HG03045 (cell line): ENCODE results near the gene UNC5B.

Experiments
- ATAC-seq: cut with Tn5 transposase; IDR thresholded peaks from one replicate; pipeline ENCODE4 v1.9.1; 2021; ENCODE audit warnings: mild to moderate bottlenecking, moderate library complexity; ENCODE audit not compliant: unreplicated experiment

Gene UNC5B

DNA sequence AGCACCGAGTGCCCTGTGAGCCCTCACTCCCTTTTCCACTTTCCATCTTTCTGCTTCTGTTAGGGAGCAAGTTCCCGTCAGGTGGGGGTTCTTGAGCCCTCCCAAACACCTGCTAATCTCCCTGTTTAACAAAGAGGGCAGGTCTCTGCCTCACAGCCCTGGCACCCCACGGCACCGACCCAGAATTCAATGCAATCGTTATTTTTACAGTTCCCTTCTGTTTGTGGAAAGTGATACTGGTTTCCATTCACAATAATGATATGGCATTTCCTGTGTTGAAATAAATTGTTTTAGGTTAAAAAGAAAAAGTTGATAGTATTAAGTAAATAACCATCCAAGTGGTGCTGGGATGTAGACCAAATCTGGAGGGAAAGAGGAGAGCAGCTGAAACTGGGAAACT, 67.8 kb downstream of the UNC5B start:
- ATAC-seq, result no peak

DNA sequence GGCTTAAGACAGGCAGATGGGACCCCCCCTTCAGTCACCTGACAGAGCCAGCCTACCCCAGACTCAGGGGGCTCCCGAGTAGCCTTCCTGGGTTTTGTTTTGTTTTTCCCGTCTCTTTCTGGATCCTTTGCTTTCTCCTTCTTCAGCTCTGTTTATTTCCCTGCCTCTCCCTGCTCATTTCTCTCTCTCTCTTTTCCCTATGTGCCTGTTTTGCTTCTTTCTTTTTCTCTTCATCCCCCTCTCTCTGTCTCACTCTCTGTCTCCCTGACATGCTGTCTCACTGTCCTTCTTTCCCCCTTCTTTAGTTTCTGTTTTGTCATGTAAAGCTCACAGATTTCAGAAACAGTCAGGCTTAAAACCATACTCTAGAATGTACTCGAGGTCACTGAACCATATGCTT, 68.5 kb downstream of the UNC5B start:
- ATAC-seq, result no peak

- ATAC-seq, result no peak
These were observed 69.4 kb downstream of the UNC5B start for GRCh38 chr10:71281646-71282322.

GRCh38 chr10:71282323-71282680, 69.9 kb downstream of the UNC5B start:
- ATAC-seq, result no peak

- ATAC-seq, result no peak
These were observed 71.0 kb downstream of the UNC5B start for GRCh38 chr10:71283410-71283809.

DNA sequence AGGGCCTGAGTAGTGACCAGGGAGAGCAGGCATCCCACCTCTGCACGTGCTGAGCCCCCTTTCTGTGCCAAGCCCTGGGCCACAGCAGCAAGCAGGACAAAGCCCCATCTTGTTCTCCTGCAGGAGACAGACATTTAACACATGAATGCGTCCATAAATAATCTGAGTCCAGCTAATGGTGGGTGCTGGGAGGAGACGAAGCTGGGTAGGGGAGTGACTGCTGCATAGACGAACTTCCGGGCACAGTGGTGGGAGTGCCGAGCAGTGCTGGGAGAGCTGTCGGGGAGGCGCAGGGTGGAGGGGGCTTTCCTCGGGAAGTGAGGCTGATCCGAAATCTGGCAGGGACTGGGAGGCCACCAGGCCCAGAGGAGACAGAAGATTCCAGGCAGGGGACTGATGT, 71.5 kb downstream of the UNC5B start:
- ATAC-seq, result no peak

GRCh38 chr10:71284544-71285179, 72.3 kb downstream of the UNC5B start:
- no peak for ATAC-seq

- no peak for ATAC-seq
These were observed 72.8 kb downstream of the UNC5B start for GRCh38 chr10:71285180-71285545.

DNA sequence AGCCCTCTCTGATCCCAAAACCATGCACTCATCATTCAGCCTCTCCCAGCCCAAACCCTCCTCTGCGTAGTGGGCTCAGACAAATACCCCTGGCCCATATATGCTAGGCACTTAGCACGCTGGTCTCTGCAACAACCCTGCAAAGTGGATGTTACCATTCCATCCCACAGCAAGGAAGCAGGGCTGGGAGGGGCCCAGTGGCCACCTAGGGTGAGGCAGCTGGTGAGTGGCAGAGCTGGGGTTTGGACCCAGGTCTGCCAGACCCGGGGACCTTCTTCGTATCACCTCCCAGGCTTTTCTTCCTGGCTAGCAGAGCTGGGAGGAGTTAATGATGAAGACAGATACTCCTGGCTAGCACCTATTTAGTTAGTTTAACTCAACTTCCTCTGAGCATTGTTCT, 73.6 kb downstream of the UNC5B start:
- no peak for ATAC-seq

DNA sequence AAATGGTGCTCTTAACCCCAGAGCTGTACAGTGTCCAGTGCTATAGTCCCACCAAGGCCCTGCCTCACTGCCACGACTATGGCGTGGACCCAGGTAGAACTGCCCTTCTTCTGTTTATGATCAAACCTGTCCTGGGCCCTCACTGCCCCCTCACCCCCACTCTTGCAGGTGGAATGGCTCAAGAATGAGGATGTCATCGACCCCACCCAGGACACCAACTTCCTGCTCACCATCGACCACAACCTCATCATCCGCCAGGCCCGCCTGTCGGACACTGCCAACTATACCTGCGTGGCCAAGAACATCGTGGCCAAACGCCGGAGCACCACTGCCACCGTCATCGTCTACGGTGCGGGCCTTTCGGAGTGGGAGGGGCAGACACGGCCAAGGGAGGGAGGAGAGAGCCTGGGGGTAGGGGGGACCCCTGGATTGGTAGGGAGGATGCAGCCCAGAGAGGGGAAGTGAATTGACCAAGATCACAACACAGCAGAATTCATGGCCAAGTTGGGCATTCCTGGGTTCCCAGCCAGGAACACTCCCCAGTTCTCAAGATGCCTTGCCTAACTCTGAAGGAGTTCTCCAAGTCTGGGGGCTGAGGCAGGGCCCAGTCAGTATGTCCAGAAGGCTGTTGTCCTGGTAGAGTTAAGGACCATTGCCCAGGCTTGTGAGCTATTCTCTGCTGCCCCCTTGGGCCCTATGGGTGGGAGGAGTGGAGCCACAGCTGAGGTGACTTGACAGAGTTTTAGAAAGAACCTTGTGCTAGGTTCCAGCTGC, 74.3 kb downstream of the UNC5B start:
- ATAC-seq, result no peak

DNA sequence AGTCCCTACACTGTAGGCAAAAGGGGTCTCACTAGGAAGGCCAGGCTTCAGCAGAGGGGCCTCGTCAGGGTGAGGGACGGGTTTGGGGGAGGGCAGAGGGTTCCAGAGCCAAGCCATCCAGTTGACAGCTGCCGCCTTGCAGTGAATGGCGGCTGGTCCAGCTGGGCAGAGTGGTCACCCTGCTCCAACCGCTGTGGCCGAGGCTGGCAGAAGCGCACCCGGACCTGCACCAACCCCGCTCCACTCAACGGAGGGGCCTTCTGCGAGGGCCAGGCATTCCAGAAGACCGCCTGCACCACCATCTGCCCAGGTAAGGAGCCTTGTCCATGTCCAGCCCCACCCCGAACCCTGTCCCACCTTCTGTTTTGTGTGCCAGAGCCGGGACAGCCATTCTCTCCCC, 75.1 kb downstream of the UNC5B start:
- ATAC-seq, result no peak

- ATAC-seq, result no peak
These were observed 76.1 kb downstream of the UNC5B start for GRCh38 chr10:71288461-71288860.

DNA sequence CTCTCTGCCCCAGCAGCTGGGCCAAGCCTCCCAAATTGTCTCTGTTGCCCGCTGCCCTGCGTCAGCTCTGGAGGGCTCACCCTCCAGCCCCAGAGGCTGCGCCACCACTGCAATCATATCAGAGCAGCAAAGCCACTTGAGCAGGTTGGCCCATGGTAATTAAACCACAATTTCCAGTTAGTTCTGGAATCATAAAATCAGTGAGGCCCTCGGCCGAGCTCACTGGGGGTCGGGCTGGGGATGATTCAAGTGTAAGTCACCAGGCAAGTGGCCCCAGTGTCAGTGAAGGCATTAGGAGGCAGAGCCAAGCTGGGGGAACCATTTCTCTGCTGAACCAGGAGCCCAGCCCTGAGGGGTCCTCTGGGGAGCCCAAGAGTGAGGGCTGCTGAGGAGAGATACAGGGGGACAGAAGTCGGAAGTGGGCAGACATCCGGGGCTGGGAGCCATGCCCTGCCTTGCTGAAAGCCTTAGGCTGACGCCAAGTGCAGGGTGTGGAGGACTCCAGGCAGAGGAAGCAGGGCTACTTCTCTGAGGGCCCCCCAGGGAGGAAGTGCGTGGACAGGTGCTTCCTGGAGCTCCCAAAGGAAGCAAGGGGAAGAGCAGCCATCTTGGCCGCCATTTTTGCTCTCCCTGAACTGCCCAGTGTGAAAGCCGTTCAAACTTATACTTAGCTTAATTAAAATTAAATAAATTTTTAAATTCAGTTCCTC, 77.2 kb downstream of the UNC5B start:
- no peak for ATAC-seq

GRCh38 chr10:71290331-71290730, 78.0 kb downstream of the UNC5B start:
- ATAC-seq, result no peak

GRCh38 chr10:71290806-71291527, 78.6 kb downstream of the UNC5B start:
- ATAC-seq, result no peak

GRCh38 chr10:71291528-71291900, 79.1 kb downstream of the UNC5B start:
- ATAC-seq, result no peak

GRCh38 chr10:71292624-71293445, 80.5 kb downstream of the UNC5B start:
- no peak for ATAC-seq

GRCh38 chr10:71293446-71294084, 81.2 kb downstream of the UNC5B start:
- ATAC-seq, result no peak

- ATAC-seq, result no peak
These were observed 81.8 kb downstream of the UNC5B start for GRCh38 chr10:71294091-71294561.

DNA sequence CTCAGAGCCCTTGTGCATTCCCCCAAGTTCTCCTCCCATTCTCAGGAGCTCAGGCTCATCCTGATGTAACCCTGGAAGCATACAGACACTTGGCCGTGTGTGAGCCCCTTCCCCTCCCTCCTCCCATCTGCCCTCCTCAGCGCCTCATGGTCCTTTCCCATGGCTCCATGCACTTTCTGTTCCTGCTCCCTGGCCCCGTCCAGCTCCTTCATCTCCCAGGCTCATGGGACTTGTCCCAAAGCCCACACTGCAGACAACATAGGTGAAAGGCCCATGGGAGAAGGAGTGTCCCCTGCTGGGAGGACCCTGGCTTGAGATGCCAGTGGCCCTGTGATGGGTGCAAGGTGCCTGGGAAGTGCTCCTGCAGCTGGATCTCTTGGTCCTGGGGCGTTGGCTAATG, 82.5 kb downstream of the UNC5B start:
- no peak for ATAC-seq
